Measurements from ENCODE around the gene RALBP1. TPM values are rescaled to one million over a fixed set of nuclear protein-coding genes. Genes with fewer than 3 reads are reported as not detected.
A peak's percentile ranks its signal among the peaks of the same experiment; 100 is the strongest.

The RALBP1 gene
- total RNA-seq, 1 donor from 2014 or later = 53.3 TPM

DNA sequence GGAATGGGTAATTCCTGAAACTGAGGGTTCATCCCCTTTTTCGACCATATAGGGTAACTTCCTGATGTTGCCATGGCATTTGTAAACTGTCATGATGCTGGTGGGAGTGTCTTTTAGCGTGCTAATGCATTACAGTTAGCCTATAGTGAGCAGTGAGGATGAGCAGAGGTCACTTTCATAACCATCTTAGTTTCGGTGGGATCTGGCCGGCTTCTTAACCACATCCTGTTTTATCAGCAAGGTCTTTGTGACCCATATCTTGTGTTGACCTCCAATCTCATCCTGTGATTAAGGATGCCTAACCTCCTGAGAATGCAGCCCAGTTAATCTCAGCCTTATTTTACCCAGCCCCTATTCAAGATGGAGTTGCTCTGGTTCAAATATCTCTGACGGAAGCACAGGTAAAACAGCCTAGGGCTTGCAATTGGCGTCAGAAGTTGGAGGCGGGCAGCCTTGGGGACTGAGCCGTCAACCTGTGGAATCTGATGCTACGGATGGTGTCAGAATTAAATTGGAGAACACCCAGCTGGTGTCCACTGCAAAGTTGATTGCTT, 19.5 kb downstream of the RALBP1 start:
- Histone ChIP-seq H3K27ac (no peak overlapping the region), H3K9me3 (no peaks in the 10 kb centered on the region), H3K4me3 (no peak overlapping the region), H3K27me3 (no peaks in the 10 kb centered on the region), H3K4me1 (no peaks in the 10 kb centered on the region), H3K36me3 (no peaks in the 10 kb centered on the region)
- DNase-seq = no peak
- intact Hi-C loops (cut with DNase I) = no loop called here
- no peak for TF ChIP-seq CTCF (IDR thresholded peaks at IDR 0.05)
- peak; percentile 86 for ATAC-seq

- ATAC-seq (no peak), DNase-seq (no peak)
- Histone ChIP-seq H3K4me3 (no peak overlapping the region), H3K4me1 (no peaks in the 10 kb centered on the region), H3K36me3 (no peaks in the 10 kb centered on the region), H3K27ac (no peak overlapping the region), H3K9me3 (no peaks in the 10 kb centered on the region), H3K27me3 (no peaks in the 10 kb centered on the region)
- TF ChIP-seq CTCF (IDR thresholded peaks at IDR 0.05) = no peak
- intact Hi-C loops (cut with DNase I) = no loop called here
These were observed 20.2 kb downstream of the RALBP1 start for GRCh38 chr18:9495465-9495864.

DNA sequence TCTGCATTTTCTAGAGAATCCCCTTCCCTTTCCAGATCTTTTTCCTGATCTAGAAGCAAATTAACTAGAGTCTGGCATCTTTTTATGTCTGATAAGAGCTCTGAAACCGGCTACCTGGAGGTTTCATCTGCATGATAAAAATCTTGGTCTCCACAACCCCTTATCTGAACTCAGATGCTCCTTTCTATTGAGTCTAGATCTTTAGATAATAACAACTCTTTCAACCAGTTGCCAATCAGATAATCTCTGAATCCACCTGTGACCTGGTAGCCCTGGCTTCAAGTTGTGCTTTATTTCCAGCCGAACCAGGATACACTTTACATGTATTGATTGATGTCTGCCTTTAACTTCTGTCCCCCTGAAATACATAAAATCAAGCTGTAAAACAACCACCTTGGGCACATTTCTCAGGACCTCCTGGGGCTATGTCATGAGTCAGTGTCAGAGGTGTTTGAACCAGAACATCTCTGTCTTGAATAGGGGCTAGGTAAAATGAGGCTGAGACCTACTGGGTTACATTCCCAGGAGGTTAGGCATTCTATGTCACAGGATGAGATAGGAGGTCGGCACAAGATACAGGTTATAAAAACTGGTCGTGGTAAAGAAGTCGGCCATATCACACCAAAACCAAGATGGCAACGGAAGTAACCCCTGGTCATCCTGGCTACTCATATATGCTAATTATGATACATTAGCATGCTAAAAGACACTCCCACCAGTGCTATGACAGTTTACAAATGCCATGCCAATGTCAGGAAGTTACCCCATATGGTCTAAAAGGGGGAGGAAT, 20.8 kb downstream of the RALBP1 start:
- Histone ChIP-seq H3K9me3 (no peaks in the 10 kb centered on the region), H3K36me3 (no peaks in the 10 kb centered on the region), H3K4me3 (no peak overlapping the region), H3K4me1 (no peaks in the 10 kb centered on the region), H3K27ac (no peak overlapping the region), H3K27me3 (no peaks in the 10 kb centered on the region)
- ATAC-seq = no peak
- TF ChIP-seq CTCF (IDR thresholded peaks at IDR 0.05) = no peak
- intact Hi-C loops (cut with DNase I) = no loop called here
- no peak for DNase-seq

- H3K4me3 ChIP-seq = no peak overlapping the region
- no peaks in the 10 kb centered on the region for H3K9me3 ChIP-seq
- no peaks in the 10 kb centered on the region for H3K36me3 ChIP-seq
- ATAC-seq (no peak), DNase-seq (no peak)
- no peaks in the 10 kb centered on the region for H3K4me1 ChIP-seq
- TF ChIP-seq CTCF (IDR thresholded peaks at IDR 0.05) = no peak
- intact Hi-C loops (cut with DNase I) = no loop called here
- no peak overlapping the region for H3K27ac ChIP-seq
- no peaks in the 10 kb centered on the region for H3K27me3 ChIP-seq
These were observed 30.9 kb downstream of the RALBP1 start for GRCh38 chr18:9506046-9506792.

DNA sequence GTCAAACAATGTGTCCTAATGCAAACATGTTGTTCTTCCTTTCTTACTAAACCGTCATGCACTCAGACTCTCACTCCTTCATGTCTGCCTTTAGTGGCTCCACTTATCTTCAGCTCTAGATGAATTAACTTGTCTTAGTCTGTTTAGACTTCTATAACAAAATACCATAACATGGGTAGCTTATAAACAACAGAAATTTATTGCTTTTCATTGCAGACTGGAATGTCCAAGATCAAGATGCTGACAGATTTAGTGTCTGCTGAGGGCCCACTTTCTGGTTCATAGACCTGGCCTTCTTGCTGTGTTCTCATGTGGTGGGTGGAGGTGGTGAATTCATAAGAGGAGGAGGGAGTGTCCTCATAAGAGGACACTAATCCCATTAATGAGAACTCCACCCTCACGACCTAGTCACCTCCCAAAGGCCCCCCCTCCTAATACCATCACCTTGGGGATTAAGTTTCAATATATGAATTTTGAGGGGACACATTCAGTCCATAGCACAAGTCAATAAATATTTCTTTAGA, 32.3 kb downstream of the RALBP1 start:
- no peak for TF ChIP-seq CTCF (IDR thresholded peaks at IDR 0.05)
- H3K4me1 ChIP-seq = no peaks in the 10 kb centered on the region
- intact Hi-C loops (cut with DNase I) = no loop called here
- DNase-seq (no peak), ATAC-seq (no peak)
- no peak overlapping the region for H3K27ac ChIP-seq
- no peaks in the 10 kb centered on the region for H3K27me3 ChIP-seq
- H3K4me3 ChIP-seq = no peak overlapping the region
- H3K36me3 ChIP-seq = no peaks in the 10 kb centered on the region
- H3K9me3 ChIP-seq = no peaks in the 10 kb centered on the region

Data from upper lobe of right lung (tissue), 1 donor.